ENCODE results near the gene IER3. TPM values are rescaled to one million over a fixed set of nuclear protein-coding genes. Genes with fewer than 3 reads are reported as not detected.

The IER3 gene
- total and polyA plus RNA-seq, 9 of the 15 experiments (the other 6 are each of a cell fraction or from before 2014, with no cell fraction given): 1.5 to 30.0 (median 11.5) TPM

DNA sequence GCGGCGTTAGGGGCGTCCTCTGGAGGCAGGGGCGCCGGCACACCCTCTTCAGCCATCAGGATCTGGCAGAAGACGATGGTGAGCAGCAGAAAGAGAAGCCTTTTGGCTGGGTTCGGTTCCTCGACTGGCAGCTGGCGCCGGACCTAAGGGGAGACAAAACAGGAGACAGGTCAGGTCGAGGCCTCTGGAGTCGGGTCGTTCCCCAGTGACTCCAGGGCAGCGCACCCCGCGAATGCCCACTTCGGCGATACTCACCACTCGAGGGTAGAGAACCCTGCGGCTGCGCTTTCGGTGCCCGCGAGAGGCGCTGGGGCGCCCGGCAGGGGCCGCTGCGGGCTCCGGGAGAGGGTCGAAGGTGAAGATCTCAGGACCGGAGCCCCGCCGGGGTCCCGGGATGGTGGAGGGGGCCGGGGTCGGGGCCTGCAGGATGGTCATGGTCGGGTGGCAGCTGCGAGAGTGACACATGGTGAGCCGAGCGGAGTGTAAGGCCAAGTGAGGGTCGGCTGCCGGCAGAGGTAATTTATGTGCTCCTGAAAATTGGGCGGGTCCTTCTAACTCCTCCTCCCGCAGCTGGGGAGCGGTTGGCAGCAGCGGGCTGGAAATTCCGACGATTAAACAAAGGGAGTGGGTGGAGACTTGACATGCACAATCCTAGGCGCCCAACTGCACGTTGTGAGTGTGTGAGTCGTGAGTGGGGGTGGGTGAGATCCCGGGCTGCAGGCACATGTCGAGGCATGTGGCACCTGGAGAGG lies at the start of gene IER3 (continued):
- TF ChIP-seq, protein P1, sequence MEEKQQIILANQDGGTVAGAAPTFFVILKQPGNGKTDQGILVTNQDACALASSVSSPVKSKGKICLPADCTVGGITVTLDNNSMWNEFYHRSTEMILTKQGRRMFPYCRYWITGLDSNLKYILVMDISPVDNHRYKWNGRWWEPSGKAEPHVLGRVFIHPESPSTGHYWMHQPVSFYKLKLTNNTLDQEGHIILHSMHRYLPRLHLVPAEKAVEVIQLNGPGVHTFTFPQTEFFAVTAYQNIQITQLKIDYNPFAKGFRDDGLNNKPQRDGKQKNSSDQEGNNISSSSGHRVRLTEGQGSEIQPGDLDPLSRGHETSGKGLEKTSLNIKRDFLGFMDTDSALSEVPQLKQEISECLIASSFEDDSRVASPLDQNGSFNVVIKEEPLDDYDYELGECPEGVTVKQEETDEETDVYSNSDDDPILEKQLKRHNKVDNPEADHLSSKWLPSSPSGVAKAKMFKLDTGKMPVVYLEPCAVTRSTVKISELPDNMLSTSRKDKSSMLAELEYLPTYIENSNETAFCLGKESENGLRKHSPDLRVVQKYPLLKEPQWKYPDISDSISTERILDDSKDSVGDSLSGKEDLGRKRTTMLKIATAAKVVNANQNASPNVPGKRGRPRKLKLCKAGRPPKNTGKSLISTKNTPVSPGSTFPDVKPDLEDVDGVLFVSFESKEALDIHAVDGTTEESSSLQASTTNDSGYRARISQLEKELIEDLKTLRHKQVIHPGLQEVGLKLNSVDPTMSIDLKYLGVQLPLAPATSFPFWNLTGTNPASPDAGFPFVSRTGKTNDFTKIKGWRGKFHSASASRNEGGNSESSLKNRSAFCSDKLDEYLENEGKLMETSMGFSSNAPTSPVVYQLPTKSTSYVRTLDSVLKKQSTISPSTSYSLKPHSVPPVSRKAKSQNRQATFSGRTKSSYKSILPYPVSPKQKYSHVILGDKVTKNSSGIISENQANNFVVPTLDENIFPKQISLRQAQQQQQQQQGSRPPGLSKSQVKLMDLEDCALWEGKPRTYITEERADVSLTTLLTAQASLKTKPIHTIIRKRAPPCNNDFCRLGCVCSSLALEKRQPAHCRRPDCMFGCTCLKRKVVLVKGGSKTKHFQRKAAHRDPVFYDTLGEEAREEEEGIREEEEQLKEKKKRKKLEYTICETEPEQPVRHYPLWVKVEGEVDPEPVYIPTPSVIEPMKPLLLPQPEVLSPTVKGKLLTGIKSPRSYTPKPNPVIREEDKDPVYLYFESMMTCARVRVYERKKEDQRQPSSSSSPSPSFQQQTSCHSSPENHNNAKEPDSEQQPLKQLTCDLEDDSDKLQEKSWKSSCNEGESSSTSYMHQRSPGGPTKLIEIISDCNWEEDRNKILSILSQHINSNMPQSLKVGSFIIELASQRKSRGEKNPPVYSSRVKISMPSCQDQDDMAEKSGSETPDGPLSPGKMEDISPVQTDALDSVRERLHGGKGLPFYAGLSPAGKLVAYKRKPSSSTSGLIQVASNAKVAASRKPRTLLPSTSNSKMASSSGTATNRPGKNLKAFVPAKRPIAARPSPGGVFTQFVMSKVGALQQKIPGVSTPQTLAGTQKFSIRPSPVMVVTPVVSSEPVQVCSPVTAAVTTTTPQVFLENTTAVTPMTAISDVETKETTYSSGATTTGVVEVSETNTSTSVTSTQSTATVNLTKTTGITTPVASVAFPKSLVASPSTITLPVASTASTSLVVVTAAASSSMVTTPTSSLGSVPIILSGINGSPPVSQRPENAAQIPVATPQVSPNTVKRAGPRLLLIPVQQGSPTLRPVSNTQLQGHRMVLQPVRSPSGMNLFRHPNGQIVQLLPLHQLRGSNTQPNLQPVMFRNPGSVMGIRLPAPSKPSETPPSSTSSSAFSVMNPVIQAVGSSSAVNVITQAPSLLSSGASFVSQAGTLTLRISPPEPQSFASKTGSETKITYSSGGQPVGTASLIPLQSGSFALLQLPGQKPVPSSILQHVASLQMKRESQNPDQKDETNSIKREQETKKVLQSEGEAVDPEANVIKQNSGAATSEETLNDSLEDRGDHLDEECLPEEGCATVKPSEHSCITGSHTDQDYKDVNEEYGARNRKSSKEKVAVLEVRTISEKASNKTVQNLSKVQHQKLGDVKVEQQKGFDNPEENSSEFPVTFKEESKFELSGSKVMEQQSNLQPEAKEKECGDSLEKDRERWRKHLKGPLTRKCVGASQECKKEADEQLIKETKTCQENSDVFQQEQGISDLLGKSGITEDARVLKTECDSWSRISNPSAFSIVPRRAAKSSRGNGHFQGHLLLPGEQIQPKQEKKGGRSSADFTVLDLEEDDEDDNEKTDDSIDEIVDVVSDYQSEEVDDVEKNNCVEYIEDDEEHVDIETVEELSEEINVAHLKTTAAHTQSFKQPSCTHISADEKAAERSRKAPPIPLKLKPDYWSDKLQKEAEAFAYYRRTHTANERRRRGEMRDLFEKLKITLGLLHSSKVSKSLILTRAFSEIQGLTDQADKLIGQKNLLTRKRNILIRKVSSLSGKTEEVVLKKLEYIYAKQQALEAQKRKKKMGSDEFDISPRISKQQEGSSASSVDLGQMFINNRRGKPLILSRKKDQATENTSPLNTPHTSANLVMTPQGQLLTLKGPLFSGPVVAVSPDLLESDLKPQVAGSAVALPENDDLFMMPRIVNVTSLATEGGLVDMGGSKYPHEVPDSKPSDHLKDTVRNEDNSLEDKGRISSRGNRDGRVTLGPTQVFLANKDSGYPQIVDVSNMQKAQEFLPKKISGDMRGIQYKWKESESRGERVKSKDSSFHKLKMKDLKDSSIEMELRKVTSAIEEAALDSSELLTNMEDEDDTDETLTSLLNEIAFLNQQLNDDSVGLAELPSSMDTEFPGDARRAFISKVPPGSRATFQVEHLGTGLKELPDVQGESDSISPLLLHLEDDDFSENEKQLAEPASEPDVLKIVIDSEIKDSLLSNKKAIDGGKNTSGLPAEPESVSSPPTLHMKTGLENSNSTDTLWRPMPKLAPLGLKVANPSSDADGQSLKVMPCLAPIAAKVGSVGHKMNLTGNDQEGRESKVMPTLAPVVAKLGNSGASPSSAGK (IDR thresholded peaks at IDR 0.05): peak; percentile 63
- TF ChIP-seq MED1 (CRISPR knock-in tag; IDR thresholded peaks at IDR 0.05; ENCODE audit: borderline replicate concordance) (no peak), DDX20 (tag; IDR thresholded peaks at IDR 0.05; ENCODE audit: low read depth) (no peak)
- TF ChIP-seq, protein P2, sequence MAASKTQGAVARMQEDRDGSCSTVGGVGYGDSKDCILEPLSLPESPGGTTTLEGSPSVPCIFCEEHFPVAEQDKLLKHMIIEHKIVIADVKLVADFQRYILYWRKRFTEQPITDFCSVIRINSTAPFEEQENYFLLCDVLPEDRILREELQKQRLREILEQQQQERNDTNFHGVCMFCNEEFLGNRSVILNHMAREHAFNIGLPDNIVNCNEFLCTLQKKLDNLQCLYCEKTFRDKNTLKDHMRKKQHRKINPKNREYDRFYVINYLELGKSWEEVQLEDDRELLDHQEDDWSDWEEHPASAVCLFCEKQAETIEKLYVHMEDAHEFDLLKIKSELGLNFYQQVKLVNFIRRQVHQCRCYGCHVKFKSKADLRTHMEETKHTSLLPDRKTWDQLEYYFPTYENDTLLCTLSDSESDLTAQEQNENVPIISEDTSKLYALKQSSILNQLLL (CRISPR knock-in tag; IDR thresholded peaks at IDR 0.05; ENCODE audit: borderline replicate concordance): no peak
- TF ChIP-seq, protein P3, sequence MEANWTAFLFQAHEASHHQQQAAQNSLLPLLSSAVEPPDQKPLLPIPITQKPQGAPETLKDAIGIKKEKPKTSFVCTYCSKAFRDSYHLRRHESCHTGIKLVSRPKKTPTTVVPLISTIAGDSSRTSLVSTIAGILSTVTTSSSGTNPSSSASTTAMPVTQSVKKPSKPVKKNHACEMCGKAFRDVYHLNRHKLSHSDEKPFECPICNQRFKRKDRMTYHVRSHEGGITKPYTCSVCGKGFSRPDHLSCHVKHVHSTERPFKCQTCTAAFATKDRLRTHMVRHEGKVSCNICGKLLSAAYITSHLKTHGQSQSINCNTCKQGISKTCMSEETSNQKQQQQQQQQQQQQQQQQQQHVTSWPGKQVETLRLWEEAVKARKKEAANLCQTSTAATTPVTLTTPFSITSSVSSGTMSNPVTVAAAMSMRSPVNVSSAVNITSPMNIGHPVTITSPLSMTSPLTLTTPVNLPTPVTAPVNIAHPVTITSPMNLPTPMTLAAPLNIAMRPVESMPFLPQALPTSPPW (CRISPR knock-in tag; IDR thresholded peaks at IDR 0.05): peak; percentile 70
- TF ChIP-seq, protein P4, sequence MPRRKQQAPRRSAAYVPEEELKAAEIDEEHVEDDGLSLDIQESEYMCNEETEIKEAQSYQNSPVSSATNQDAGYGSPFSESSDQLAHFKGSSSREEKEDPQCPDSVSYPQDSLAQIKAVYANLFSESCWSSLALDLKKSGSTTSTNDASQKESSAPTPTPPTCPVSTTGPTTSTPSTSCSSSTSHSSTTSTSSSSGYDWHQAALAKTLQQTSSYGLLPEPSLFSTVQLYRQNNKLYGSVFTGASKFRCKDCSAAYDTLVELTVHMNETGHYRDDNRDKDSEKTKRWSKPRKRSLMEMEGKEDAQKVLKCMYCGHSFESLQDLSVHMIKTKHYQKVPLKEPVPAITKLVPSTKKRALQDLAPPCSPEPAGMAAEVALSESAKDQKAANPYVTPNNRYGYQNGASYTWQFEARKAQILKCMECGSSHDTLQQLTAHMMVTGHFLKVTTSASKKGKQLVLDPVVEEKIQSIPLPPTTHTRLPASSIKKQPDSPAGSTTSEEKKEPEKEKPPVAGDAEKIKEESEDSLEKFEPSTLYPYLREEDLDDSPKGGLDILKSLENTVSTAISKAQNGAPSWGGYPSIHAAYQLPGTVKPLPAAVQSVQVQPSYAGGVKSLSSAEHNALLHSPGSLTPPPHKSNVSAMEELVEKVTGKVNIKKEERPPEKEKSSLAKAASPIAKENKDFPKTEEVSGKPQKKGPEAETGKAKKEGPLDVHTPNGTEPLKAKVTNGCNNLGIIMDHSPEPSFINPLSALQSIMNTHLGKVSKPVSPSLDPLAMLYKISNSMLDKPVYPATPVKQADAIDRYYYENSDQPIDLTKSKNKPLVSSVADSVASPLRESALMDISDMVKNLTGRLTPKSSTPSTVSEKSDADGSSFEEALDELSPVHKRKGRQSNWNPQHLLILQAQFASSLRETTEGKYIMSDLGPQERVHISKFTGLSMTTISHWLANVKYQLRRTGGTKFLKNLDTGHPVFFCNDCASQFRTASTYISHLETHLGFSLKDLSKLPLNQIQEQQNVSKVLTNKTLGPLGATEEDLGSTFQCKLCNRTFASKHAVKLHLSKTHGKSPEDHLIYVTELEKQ (CRISPR knock-in tag; IDR thresholded peaks at IDR 0.05): 0 out of 2 replicates have a peak, but pooled peaks have one; percentile 18
